ENCODE results near the gene HSPA4. TPM values are rescaled to one million over a fixed set of nuclear protein-coding genes. Genes with fewer than 3 reads are reported as not detected.

The HSPA4 gene
- total and polyA plus RNA-seq, 2 of the 13 experiments (the other 11 are each of a cell fraction or from before 2014, with no cell fraction given), result 36.6 to 231 TPM

- TF ChIP-seq HMGXB4 (CRISPR knock-in tag; IDR thresholded peaks at IDR 0.05; ENCODE audit: borderline replicate concordance in 1 of 2, low read depth in 1 of 2), result no peak; a peak in 1 of 4 replicates
These were observed 2.1 kb upstream of the HSPA4 start (continued) for GRCh38 chr5:133049726-133050048.

DNA sequence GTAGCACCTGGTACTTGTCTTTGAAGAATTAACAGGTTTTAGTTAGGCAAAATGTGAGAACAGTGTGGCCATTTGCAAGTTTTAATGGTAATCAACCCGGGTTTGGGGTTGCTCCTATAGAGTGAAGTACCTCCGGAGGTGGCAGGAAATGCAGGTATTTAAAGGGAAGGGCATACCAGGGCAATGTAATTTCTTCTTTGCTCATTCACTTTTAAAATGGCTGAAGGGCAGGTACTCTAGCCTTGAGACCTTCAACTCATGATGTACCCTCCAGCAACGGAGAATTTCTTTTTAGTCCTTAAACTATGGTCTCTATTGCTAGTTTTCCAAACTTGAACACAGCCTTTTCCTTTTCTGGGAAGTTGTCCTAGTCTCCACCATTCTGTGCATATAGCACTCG lies 1.3 kb upstream of the HSPA4 start:
- ATAC-seq (no peak), DNase-seq (ENCODE audit: low spot score) (no peak), FAIRE-seq (no peak)
- POLR2A ChIA-PET, result interaction anchor here (1.4 to 5.9 kb wide), 13 partner anchors 9 to 222 kb away, joined by 4 to 116 read pairs (median 14); partner anchors contain the start of genes AFF4, GDF9, UQCRQ and ZCCHC10
- in situ Hi-C loops (cut with HindIII; ENCODE audit: extremely low pct_ligation_motif_present, low pct_unique_long_range_greater_than_20kb), result loop anchor here (5.0 kb wide), 1 partner anchor 88 kb away; the partner anchor contains the start of gene AFF4
- H2AFZ ChIP-seq (ENCODE audit: low read length), result no peak overlapping the region
- H3K36me3 ChIP-seq (replicated peaks in 1 of 2; ENCODE audit: control insufficient read depth in 1 of 2, insufficient read depth in 2 of 2, low read length in 2 of 2), result no peaks in the 10 kb centered on the region
- H3K27ac ChIP-seq (ENCODE audit: extremely low read length, insufficient read depth, low read length), result peak overlapping the region; percentile 100
- peaks cover 47% of the 10 kb centered on the region for H3K79me2 ChIP-seq (ENCODE audit: insufficient read depth, low read length)
- CTCF ChIA-PET (ENCODE audit: low intra/inter-chr PET ratio, low total read pairs), result no interaction called here
- H4K20me1 ChIP-seq (ENCODE audit: insufficient read depth, low read length), result peaks cover 12% of the 10 kb centered on the region
- H3K4me3 ChIP-seq (replicated peaks in 1 of 3; ENCODE audit: insufficient read depth in 1 of 3, low read depth in 2 of 3, low read length in 3 of 3), result peak overlapping the region; percentile 90 to 95 (median 94)
- intact Hi-C loops (cut with micrococcal nuclease; ENCODE audit: unreplicated experiment), result loop anchor here (2.0 to 5.0 kb wide), 2 partner anchors 33 to 88 kb away; partner anchors contain the start of gene AFF4
- H3K9ac ChIP-seq (ENCODE audit: insufficient read depth, low read depth, low read length), result peak overlapping the region; percentile 99
- peak overlapping the region; percentile 78 for H3K4me2 ChIP-seq (ENCODE audit: low read depth, low read length)
- no TSS peak for BruUV-seq (replicated peaks)
- peaks cover 56% of the 10 kb centered on the region for H3K4me1 ChIP-seq (ENCODE audit: insufficient read depth, low read length)
- no peaks in the 10 kb centered on the region for H3K9me3 ChIP-seq (ENCODE audit: low read length)
- no peaks in the 10 kb centered on the region; a peak in 1 of 5 replicates for H3K27me3 ChIP-seq (ENCODE audit: control insufficient read depth in 1 of 2, insufficient read depth in 2 of 2, low read length in 2 of 2)
- WGBS (ENCODE audit: low lambda C conversion rate), result 4% methylated on average over 4 of the region's 4 CpGs
- TF ChIP-seq SSRP1 (CRISPR knock-in tag; IDR thresholded peaks at IDR 0.05) (no peak), KMT2B (CRISPR knock-in tag; IDR thresholded peaks at IDR 0.05) (no peak), ZNF234 (CRISPR knock-in tag; conservative IDR thresholded peaks at IDR 0.05) (no peak), AKNA (CRISPR knock-in tag; IDR thresholded peaks at IDR 0.05; ENCODE audit: borderline replicate concordance) (no peak), NFIC (IDR thresholded peaks at IDR 0.05; ENCODE audit: low read length) (peak; percentile 52; the same call in 1 of the 2 replicates), SRF (IDR thresholded peaks at IDR 0.05; ENCODE audit: low read depth, low read length) (no peak), ZNF607 (CRISPR knock-in tag; IDR thresholded peaks at IDR 0.05; ENCODE audit: borderline replicate concordance) (no peak), ZNF230 (CRISPR knock-in tag; IDR thresholded peaks at IDR 0.05) (no peak), MED8 (CRISPR knock-in tag; IDR thresholded peaks at IDR 0.05; ENCODE audit: insufficient replicate concordance) (no peak), NFATC3 (CRISPR knock-in tag; IDR thresholded peaks at IDR 0.05) (no peak), NR0B2 (CRISPR knock-in tag; IDR thresholded peaks at IDR 0.05) (no peak), SAP130 (CRISPR knock-in tag; IDR thresholded peaks at IDR 0.05; ENCODE audit: low read depth) (no peak)
- TF ChIP-seq, protein P1, sequence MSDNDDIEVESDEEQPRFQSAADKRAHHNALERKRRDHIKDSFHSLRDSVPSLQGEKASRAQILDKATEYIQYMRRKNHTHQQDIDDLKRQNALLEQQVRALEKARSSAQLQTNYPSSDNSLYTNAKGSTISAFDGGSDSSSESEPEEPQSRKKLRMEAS (IDR thresholded peaks at IDR 0.05), result 0 out of 2 replicates have a peak, but pooled peaks have one; percentile 16
- TF ChIP-seq, protein P2, sequence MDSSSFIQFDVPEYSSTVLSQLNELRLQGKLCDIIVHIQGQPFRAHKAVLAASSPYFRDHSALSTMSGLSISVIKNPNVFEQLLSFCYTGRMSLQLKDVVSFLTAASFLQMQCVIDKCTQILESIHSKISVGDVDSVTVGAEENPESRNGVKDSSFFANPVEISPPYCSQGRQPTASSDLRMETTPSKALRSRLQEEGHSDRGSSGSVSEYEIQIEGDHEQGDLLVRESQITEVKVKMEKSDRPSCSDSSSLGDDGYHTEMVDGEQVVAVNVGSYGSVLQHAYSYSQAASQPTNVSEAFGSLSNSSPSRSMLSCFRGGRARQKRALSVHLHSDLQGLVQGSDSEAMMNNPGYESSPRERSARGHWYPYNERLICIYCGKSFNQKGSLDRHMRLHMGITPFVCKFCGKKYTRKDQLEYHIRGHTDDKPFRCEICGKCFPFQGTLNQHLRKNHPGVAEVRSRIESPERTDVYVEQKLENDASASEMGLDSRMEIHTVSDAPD (CRISPR knock-in tag; IDR thresholded peaks at IDR 0.05), result no peak
